ENCODE data around the gene TEX29. TPM values are rescaled to one million over a fixed set of nuclear protein-coding genes. Genes with fewer than 3 reads are reported as not detected.

TEX29 gene
- total RNA-seq, 2 experiments from 2014 or later, result 0.51 to 0.80 TPM

DNA sequence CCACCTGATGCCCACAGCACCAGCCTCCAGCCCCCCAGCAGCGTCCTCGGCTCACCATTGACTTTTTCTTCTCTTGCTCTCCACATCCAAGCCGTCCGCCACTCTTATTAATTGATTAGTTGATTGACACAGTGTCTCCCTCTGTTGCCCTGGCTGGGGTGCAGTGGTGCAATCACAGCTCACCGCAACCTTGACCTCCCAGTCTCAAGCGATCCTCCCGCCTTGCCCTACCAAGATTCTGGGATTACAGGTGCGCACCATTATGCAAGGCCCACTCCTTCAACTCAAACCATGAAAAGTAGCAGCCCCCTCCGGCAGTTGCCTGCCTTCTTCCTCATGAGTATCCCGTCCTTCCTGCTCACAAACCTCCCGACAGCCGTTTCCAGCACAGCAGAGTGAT lies 921 bp upstream of the TEX29 start:
- Mint-ChIP-seq H3K4me3 (no peak overlapping the region), H3K27me3 (no peaks in the 10 kb centered on the region), H3K4me1 (no peaks in the 10 kb centered on the region)

DNA sequence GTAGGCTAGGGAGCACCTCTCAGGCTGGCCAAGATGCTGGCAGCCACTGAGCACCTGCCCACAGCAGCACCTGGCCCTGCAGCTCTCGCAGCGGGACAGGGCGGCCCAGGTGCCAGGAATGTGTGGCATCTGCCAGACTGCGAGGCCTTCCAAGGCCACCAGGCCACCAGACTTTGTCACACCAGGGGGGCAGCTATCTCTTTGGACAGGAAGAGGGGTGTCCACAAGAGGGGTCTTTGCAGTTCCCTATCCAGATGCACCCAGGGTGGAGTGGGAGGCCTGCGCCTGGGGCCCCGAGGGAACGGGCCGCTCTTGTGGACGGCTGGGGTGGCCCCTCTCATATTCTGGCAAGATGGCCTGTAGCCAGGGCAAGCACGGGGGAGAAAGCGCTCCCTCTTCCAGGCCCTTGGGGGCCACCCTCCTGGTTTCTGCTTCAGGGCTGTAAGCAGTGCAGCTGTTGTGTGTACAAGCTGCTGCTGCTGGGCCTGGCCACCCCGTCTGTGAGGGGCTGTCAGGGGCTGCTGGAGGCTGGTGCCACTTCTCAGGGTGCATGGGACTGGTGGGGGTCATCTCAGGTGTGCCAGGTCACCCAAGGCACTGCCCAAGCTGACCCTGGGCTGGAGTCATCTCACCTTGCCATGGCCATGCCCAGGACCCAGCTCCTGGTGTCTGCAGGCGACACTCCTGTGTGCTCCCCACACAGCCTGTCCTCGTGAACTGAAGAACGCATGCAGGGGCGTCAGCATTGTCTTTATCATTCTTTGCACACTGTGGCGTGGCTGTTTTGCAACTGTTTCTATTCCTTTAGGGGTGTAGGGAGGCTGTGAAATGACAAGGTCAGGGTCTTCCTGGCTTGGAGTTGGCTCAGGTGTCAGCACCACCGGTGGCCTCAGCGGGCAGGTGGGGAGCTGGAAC lies 1.8 kb downstream of the TEX29 start:
- H3K27me3 Mint-ChIP-seq, result no peaks in the 10 kb centered on the region
- no peaks in the 10 kb centered on the region for H3K36me3 Mint-ChIP-seq
- H3K9me3 Mint-ChIP-seq, result no peaks in the 10 kb centered on the region
- peak overlapping the region; percentile 9 for H3K27ac Mint-ChIP-seq
- no peak for ATAC-seq (ENCODE audit: low read depth)
- POLR2A ChIA-PET, result no interaction called here
- DNase-seq, result no peak
- H3K4me1 Mint-ChIP-seq, result no peaks in the 10 kb centered on the region
- H3K4me3 Mint-ChIP-seq, result no peak overlapping the region

More for the DNA sequence above, 921 bp upstream of the TEX29 start:
- H3K36me3 Mint-ChIP-seq, result peaks cover 2% of the 10 kb centered on the region
- POLR2A ChIA-PET, result no interaction called here
- DNase-seq (no peak), ATAC-seq (ENCODE audit: low read depth) (no peak)
- H3K27ac Mint-ChIP-seq, result no peak overlapping the region
- no peaks in the 10 kb centered on the region for H3K9me3 Mint-ChIP-seq

DNA sequence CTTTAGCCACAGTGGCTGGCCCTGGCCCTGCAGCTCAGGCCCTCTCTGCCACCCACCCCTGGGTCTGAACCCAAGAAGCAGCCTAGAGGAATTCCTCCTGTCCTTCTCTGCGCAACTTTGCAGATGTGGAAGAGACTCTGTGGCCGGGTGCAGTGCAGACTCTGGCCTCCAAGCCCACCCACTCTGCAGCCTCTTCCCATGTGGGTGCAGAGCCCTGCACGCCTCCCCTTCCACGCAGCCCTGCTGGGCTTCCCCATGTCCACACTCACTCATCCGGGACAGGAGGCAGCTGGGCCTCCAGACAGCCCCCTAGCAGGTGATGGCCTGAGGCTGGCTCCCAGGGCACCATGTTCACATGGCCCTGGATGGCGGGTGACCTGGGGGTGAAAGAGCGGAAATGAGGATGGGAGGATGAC lies 2.5 kb downstream of the TEX29 start:
- no peaks in the 10 kb centered on the region for H3K27me3 Mint-ChIP-seq
- POLR2A ChIA-PET, result no interaction called here
- ATAC-seq (ENCODE audit: low read depth), result no peak
- peak overlapping the region; percentile 9 for H3K27ac Mint-ChIP-seq
- H3K9me3 Mint-ChIP-seq, result no peaks in the 10 kb centered on the region
- no peak for DNase-seq
- H3K4me3 Mint-ChIP-seq, result peak overlapping the region; percentile 28
- no peaks in the 10 kb centered on the region for H3K36me3 Mint-ChIP-seq
- H3K4me1 Mint-ChIP-seq, result no peaks in the 10 kb centered on the region

DNA sequence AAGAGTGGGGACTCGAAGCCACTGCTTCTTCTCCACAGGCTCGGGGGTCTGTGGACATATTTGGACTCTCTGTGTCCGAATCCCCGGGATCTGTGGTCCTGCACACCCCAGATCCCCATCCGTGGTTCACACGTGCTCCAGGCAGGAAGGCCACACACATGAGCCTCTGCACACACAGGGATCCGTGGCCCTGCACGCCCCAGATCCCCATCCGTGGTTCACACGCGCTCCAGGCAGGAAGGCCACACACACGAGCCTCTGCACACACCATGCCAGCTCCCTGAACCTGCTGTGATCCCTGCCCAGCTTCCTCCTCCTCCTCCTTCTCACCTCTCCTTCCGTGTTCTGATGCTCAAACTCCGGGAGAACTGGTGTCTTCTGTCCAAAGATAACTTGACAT lies 3.1 kb downstream of the TEX29 start:
- Mint-ChIP-seq H3K4me1 (no peaks in the 10 kb centered on the region), H3K9me3 (no peaks in the 10 kb centered on the region), H3K36me3 (no peaks in the 10 kb centered on the region), H3K27me3 (no peaks in the 10 kb centered on the region), H3K4me3 (peak overlapping the region; percentile 73), H3K27ac (peak overlapping the region; percentile 55)
- POLR2A ChIA-PET, result no interaction called here
- DNase-seq, result no peak
- no peak for ATAC-seq (ENCODE audit: low read depth)

DNA sequence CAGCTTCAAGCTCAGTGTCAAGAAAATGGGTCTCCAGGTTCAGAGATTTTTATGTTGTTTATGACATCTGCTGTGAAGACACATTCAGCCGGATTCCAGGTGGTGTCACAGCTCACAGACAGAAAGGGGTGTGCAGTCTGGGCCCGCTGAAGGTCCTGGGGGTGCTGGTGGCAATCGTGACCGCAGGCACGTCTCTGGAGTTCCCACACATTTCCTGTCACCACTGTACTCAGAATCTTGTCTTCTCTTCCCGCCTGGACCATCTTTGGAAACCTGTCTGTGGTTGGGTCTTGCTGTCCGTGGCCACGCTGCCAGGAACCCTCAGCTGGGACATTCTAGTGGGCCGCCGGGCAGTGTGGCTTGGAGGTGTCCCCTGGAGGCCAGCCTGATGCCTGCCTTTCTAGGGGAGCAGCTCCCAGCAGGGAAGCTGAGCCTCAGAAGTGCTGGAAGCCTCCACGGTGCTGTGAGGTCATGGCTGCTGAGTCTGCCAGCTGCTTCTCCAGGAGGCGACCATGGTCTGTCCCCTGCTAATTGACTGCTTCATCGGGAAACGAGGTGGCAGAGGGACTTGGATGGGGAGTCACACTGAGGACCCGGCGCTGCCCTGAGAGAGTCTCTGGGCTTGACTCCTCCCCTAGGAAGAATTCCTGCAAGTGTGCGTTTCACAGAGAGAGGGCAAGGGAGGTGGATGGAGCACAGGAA lies 3.7 kb downstream of the TEX29 start:
- H3K27ac Mint-ChIP-seq, result peak overlapping the region; percentile 55

DNA sequence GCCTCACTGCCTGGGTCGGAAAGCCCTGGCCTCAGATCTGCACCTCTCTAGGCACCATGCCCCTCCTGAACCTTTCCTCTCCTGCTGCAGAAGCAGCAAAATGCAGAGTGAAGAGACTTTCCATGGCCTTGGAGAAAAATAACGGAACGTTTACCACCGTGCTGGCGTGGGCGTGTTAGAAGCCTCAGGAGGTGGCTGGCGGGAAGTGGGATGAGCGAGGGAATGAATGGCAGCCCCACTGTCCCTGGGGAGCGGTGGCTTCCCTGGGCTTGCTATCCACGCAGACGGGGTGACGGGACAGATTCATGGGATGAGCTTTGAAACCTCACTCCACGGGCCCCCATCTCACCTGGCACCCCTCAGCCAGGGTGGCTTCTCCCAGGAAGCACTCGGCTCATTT lies 4.3 kb downstream of the TEX29 start:
- DNase-seq (no peak), ATAC-seq (ENCODE audit: low read depth) (no peak)
- H3K4me1 Mint-ChIP-seq, result no peaks in the 10 kb centered on the region
- no peak overlapping the region for H3K27ac Mint-ChIP-seq
- H3K36me3 Mint-ChIP-seq, result no peaks in the 10 kb centered on the region
- POLR2A ChIA-PET, result no interaction called here
- H3K9me3 Mint-ChIP-seq, result no peaks in the 10 kb centered on the region
- H3K27me3 Mint-ChIP-seq, result no peaks in the 10 kb centered on the region
- no peak overlapping the region for H3K4me3 Mint-ChIP-seq

More for the DNA sequence above, 3.7 kb downstream of the TEX29 start:
- H3K4me1 Mint-ChIP-seq, result no peaks in the 10 kb centered on the region
- no peak for DNase-seq
- no peaks in the 10 kb centered on the region for H3K36me3 Mint-ChIP-seq
- H3K9me3 Mint-ChIP-seq, result no peaks in the 10 kb centered on the region
- no peak for ATAC-seq (ENCODE audit: low read depth)
- H3K27me3 Mint-ChIP-seq, result no peaks in the 10 kb centered on the region
- H3K4me3 Mint-ChIP-seq, result peak overlapping the region; percentile 73
- POLR2A ChIA-PET, result no interaction called here

DNA sequence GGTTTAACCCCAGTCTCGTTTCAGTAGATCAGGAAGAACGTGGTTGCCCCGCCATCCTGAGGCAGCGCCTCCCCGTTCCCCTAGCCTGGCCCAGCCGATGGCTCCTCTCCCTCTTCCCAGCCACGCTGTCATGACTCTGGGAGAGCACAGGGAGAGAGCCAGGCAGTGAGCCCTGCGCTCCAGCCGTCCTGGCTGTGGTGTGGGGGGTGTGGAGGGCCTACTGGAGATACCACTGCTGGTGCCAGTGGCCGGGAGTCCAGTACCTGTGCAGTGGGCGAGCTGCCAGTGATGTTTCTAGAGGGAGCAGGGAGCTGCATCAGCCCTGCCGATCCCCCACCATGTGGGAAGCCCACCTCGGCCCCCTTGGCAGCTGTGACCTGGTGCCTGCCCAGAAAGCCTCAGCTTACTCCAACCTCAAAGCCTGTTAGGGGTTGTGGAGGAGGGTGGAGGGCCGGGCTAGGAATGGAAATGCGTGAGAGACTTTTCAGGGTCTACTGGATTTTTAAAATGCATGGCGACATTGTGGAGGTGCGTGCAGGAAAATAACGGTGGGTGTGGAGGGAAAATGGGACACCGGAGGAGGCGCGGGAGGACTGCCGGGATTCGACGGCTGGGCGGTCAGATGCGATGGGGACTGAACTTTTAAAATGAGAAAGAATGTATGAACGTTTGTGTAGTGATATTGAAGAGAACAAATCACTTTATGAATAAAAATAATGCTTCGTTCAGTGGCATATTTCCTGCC lies 4.9 kb downstream of the TEX29 start:
- DNase-seq (no peak), ATAC-seq (ENCODE audit: low read depth) (no peak)
- H3K27ac Mint-ChIP-seq, result no peak overlapping the region
- no peaks in the 10 kb centered on the region for H3K4me1 Mint-ChIP-seq
- no peaks in the 10 kb centered on the region for H3K36me3 Mint-ChIP-seq
- H3K27me3 Mint-ChIP-seq, result no peaks in the 10 kb centered on the region
- H3K4me3 Mint-ChIP-seq, result no peak overlapping the region
- H3K9me3 Mint-ChIP-seq, result no peaks in the 10 kb centered on the region
- POLR2A ChIA-PET, result no interaction called here

DNA sequence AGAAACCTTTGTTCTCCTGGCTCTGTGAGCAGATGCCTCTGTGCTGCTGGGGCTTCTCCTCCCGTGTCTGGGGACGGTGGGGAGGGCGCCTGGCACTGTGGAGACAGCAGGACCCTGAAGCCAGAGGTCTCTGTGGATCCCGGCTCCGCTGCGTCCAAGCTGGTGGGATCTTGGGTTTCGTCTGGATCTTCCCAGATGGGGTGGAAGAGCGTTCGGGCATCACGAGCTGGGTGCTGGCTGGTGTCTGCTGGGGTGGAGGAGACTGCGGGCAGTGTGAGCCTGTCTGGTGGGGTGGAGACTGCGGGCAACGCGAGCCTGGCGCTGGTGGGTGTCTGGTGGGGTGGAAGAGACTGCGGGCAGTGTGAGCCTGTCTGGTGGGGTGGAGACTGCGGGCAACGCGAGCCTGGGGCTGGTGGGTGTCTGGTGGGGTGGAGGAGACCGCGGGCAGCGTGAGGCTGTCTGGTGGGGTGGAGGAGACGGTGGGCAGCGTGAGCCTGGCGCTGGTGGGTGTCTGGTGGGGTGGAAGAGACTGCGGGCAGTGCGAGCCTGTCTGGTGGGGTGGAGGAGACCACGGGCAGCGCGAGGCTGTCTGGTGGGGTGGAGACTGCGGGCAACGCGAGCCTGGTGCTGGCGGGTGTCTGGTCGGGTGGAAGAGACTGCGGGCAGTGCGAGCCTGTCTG lies 5.6 kb downstream of the TEX29 start:
- H3K4me3 Mint-ChIP-seq, result no peak overlapping the region
- no peaks in the 10 kb centered on the region for H3K4me1 Mint-ChIP-seq
- DNase-seq, result no peak
- H3K27ac Mint-ChIP-seq, result no peak overlapping the region
- H3K27me3 Mint-ChIP-seq, result no peaks in the 10 kb centered on the region
- no peaks in the 10 kb centered on the region for H3K36me3 Mint-ChIP-seq
- POLR2A ChIA-PET, result no interaction called here
- no peaks in the 10 kb centered on the region for H3K9me3 Mint-ChIP-seq
- no peak for ATAC-seq (ENCODE audit: low read depth)

DNA sequence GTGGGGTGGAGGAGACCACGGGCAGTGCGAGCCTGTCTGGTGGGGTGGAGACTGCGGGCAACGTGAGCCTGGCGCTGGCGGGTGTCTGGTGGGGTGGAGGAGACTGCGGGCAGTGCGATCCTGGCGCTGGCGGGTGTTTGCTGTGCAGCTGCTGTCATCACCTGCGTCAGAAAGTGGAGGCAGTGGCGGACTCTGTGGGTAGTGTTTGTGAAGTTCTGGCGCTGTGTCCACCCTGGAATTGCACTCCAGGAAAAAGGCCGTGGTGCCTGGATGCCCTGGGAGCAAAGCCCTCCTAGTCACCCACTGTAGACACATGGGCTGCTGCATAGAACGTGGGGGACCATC lies 6.2 kb downstream of the TEX29 start:
- no peak overlapping the region for H3K4me3 Mint-ChIP-seq
- no peaks in the 10 kb centered on the region for H3K36me3 Mint-ChIP-seq
- no peak overlapping the region for H3K27ac Mint-ChIP-seq
- H3K4me1 Mint-ChIP-seq, result no peaks in the 10 kb centered on the region
- H3K9me3 Mint-ChIP-seq, result no peaks in the 10 kb centered on the region
- H3K27me3 Mint-ChIP-seq, result no peaks in the 10 kb centered on the region
- POLR2A ChIA-PET, result no interaction called here
- DNase-seq (no peak), ATAC-seq (ENCODE audit: low read depth) (no peak)

DNA sequence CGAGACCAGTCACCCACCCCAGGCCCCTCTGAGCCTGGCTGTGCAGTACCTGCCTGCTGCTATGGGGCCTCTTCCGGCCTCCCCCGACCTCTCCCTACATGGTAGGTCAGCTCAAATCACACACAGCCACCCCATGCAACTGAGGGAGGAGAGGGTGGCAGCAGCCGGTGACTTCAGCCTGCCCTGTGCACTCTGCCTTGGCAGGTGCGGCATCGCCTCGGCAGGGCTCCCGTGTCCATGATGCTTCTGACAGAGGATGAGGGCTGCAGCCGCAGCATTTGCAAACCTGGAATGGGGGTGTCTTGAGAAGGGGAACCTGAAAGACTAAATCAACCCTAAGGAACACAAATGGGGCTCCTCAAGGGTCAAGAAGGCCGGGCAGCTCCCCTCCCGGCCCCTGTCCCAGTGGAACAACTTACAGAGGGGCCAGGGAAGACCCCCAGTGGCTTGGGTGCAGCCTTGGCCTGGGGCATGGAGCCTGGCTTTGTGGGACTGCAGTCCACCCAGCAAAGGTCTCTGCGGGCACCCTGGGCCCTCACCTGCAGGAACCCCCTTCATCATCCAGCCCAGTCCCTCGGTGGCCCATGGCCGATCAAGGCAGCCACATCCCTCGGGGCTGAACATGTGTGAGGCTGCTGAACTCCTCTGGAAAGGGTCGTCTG lies 6.7 kb downstream of the TEX29 start:
- no peak for DNase-seq
- ATAC-seq (ENCODE audit: low read depth), result no peak
- Mint-ChIP-seq H3K4me1 (no peaks in the 10 kb centered on the region), H3K4me3 (no peak overlapping the region), H3K27ac (no peak overlapping the region), H3K27me3 (no peaks in the 10 kb centered on the region), H3K36me3 (no peaks in the 10 kb centered on the region), H3K9me3 (no peaks in the 10 kb centered on the region)
- POLR2A ChIA-PET, result no interaction called here

DNA sequence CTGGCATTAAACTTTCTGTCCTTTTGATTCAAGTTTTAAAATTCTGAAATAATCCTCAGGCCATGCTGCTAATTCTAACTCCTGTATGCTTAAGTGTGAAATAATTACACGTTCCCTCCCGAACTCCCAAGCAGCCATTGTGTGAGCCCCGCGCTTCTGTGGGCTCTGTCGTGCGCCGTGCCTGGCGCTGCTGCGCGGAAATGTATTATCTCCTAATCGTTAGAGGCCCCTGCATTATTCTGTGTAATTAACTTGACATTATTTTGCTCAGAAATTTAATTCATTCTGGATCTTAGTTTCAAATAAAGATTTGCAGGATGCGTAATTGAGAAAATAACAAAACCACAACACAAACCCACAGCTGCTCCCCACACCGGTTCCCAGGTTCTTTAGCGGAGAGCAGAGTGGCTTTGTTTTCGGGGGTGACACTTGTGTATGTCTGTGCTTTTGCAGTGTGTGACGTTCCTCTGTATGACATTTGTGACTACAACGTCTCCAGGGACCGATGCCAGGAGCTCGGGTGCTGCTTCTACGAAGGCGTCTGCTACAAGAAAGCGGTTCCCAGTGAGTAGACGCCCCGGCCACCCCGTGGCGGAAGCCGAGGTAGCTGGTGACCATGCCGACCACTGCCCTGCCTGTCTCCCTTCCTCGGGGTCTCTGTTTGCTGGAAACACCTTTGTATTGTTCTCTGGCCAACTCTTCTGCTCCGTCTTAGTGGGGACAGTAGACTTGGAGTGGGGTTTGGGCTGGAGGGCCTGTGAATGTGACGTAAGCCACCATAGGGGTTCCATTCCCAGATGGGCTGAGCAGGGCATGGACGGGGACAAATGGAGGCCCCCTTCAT lies 7.5 kb downstream of the TEX29 start:
- Mint-ChIP-seq H3K27ac (no peak overlapping the region), H3K36me3 (peaks cover 1% of the 10 kb centered on the region), H3K4me3 (no peak overlapping the region), H3K9me3 (no peaks in the 10 kb centered on the region), H3K27me3 (no peaks in the 10 kb centered on the region), H3K4me1 (no peaks in the 10 kb centered on the region)
- POLR2A ChIA-PET, result no interaction called here
- ATAC-seq (ENCODE audit: low read depth) (no peak), DNase-seq (no peak)

DNA sequence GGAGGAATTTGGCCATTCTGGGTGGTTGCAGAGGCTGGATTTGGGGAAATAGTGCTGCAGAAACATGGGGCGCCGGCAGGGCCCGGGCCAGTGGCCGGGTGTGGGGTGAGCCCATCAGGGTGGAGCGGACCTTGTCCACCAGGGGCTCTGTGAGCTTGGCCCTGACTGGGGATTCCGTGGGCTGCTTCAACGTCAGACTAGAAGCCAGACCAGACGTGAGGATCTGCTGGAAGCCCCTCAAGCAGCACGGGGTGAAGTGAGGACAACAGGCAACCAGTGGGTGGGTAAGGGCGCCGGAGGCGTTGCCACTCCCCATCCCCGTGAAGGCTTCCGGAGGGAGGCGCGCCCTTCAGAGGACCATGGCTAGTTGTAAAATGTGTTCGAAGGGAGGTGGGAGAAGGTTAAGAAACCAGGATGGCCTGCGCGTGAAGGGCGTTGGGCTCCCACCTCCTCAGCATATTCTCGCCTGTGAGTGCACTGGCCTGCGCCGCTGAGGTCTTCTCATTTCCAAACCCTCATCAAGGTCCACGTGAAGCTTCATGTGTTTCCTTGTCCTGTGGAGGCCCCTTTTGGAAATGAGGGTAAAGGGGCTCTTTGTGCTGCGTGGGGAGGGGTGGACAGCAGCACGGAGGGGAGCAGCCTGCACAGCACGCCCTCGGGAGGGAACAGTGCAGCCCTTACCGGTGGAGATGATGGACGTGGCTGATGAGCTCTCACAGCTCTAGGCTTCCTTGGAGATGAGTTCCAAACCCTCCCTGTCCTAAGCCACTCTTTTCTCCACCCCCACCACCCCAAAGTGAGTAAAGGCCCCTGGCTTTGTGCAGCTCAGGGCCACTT lies 8.3 kb downstream of the TEX29 start:
- H3K27me3 Mint-ChIP-seq, result no peaks in the 10 kb centered on the region
- H3K4me1 Mint-ChIP-seq, result no peaks in the 10 kb centered on the region
- DNase-seq (no peak), ATAC-seq (ENCODE audit: low read depth) (no peak)
- no peak overlapping the region for H3K27ac Mint-ChIP-seq
- H3K4me3 Mint-ChIP-seq, result no peak overlapping the region
- peaks cover 7% of the 10 kb centered on the region for H3K36me3 Mint-ChIP-seq
- POLR2A ChIA-PET, result no interaction called here
- H3K9me3 Mint-ChIP-seq, result no peaks in the 10 kb centered on the region

All from activated naive CD8-positive, alpha-beta T cell treated with anti-CD3 and anti-CD28 coated beads, Interleukin-2, amount 10 ng/mL, durations not matched to agents 7 days and 5 days (primary cell).